Astrocyte (in vitro differentiated cells and primary cell): ENCODE results near the gene ATG14. TPM values are rescaled to one million over a fixed set of nuclear protein-coding genes. Genes with fewer than 3 reads are reported as not detected.

Experiments
- DNase-seq: peaks from one replicate; pipeline ENCODE4 v3.0.0-alpha.2; 2010; ENCODE audit warnings: low read depth
- FAIRE-seq: peaks from 2 replicates; lab custom pipeline; 2011; peaks lifted over from hg19 to GRCh38; lab: Jason Lieb, UNC
- H2AFZ ChIP-seq: 2 replicates; pipeline ENCODE4 v1.6.0; 2012; ENCODE audit warnings: low read depth, low read length, inconsistent platforms
- H3K27ac ChIP-seq: 2 replicates; pipeline ENCODE4 v1.5.1; 2011; ENCODE audit warnings: low read depth, low read length, inconsistent platforms
- H3K27me3 ChIP-seq: 2 replicates; pipeline ENCODE4 v1.6.0; 2011; ENCODE audit warnings: low read length, inconsistent platforms; ENCODE audit not compliant: insufficient read depth
- H3K36me3 ChIP-seq: 2 replicates; pipeline ENCODE4 v1.5.1; 2011; ENCODE audit warnings: low read length, inconsistent platforms; ENCODE audit not compliant: insufficient read depth
- H3K4me1 ChIP-seq: 2 replicates; pipeline ENCODE4 v1.5.1; 2011; ENCODE audit warnings: low read length, inconsistent platforms; ENCODE audit not compliant: insufficient read depth
- H3K4me2 ChIP-seq: 2 replicates; pipeline ENCODE4 v1.6.0; 2012; ENCODE audit warnings: low read length, inconsistent platforms
- H3K4me3 ChIP-seq: 2 replicates; pipeline ENCODE4 v1.5.1; 2011; ENCODE audit warnings: low read depth, mild to moderate bottlenecking, low read length, inconsistent platforms; ENCODE audit not compliant: insufficient read depth
- H3K79me2 ChIP-seq: 2 replicates; pipeline ENCODE4 v1.6.0; 2012; ENCODE audit warnings: mild to moderate bottlenecking, low read length, inconsistent platforms; ENCODE audit not compliant: insufficient read depth
- H3K9ac ChIP-seq: 2 replicates; pipeline ENCODE4 v1.6.0; 2012; ENCODE audit warnings: mild to moderate bottlenecking, low read length, inconsistent platforms
- H3K9me3 ChIP-seq: 2 replicates; pipeline ENCODE4 v1.5.1; 2012; ENCODE audit warnings: low read depth, mild to moderate bottlenecking, low read length, inconsistent platforms; ENCODE audit not compliant: insufficient read depth
- H4K20me1 ChIP-seq: 2 replicates; pipeline ENCODE4 v1.6.0; 2012; ENCODE audit warnings: low read length, inconsistent platforms; ENCODE audit not compliant: insufficient read depth
- H3K27ac Mint-ChIP-seq: one replicate; pipeline ENCODE4 v1.8.0; 2021; ENCODE audit warnings: mild to moderate bottlenecking, mixed read lengths; ENCODE audit not compliant: unreplicated experiment
- H3K27me3 Mint-ChIP-seq: one replicate; pipeline ENCODE4 v1.8.0; 2021; ENCODE audit warnings: low read depth, mixed read lengths; ENCODE audit not compliant: unreplicated experiment
- H3K36me3 Mint-ChIP-seq: one replicate; pipeline ENCODE4 v1.8.0; 2021; ENCODE audit warnings: low read depth, mixed read lengths; ENCODE audit not compliant: unreplicated experiment
- H3K4me1 Mint-ChIP-seq: one replicate; pipeline ENCODE4 v1.8.0; 2021; ENCODE audit warnings: low read depth, mixed read lengths; ENCODE audit not compliant: unreplicated experiment
- H3K4me3 Mint-ChIP-seq: one replicate; pipeline ENCODE4 v1.8.0; 2021; ENCODE audit warnings: mild to moderate bottlenecking, moderate library complexity, mixed read lengths; ENCODE audit not compliant: unreplicated experiment
- H3K9me3 Mint-ChIP-seq: one replicate; pipeline ENCODE4 v1.8.0; 2021; ENCODE audit warnings: mild to moderate bottlenecking, mixed read lengths; ENCODE audit not compliant: unreplicated experiment
- EZH2 ChIP-seq: IDR thresholded peaks from 2 replicates; pipeline ENCODE4 v1.6.1; 2012; ENCODE audit warnings: mild to moderate bottlenecking, low read length, inconsistent platforms; ENCODE audit not compliant: insufficient read depth
- total RNA-seq: library from RNA; stranded (reverse); gene quantifications from 2 replicates; pipeline ENCODE4 v1.2.1, GENCODE V29; 2021
- TF ChIP-seq, protein P1 (sequence below): IDR thresholded peaks from 2 replicates; pipeline ENCODE4 v1.5.1; 2011; ENCODE audit warnings: low read depth, mild to moderate bottlenecking, inconsistent platforms, low read length, moderate library complexity; ENCODE audit not compliant: insufficient read depth

Gene ATG14
- total RNA-seq, 1 donor from 2014 or later: 11.5 TPM

DNA sequence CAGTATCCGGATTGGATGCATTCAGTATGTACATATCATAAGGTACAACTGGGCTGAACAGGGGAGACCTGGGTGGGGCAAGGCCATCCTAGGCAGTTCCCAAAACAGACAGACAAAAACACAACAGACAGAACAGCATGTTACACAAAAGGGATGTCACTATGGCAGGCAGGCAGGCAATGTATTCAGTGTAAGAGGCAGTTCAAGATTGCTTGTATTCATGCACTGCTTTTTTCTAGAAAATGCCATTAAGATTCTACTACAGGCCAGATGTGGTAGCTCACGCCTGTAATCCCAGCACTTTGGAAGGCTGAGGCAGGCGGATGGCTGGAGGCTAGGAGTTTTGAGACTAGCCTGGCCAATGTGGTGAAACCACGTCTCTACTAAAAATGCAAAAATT is 25.3 kb upstream of the ATG14 start:
- H3K79me2 ChIP-seq: no peaks in the 10 kb centered on the region
- no peak for DNase-seq
- H2AFZ ChIP-seq: no peak overlapping the region
- no peak overlapping the region for H3K9ac ChIP-seq
- no peak overlapping the region for H3K4me2 ChIP-seq
- no peak for FAIRE-seq
- H3K4me1 Mint-ChIP-seq: peaks cover 6% of the 10 kb centered on the region
- no peak overlapping the region for H3K4me3 Mint-ChIP-seq
- H4K20me1 ChIP-seq: no peaks in the 10 kb centered on the region
- no peaks in the 10 kb centered on the region for H3K36me3 Mint-ChIP-seq
- H3K27me3 Mint-ChIP-seq: no peaks in the 10 kb centered on the region
- no peak overlapping the region for H3K27ac ChIP-seq
- TF ChIP-seq, protein P1, sequence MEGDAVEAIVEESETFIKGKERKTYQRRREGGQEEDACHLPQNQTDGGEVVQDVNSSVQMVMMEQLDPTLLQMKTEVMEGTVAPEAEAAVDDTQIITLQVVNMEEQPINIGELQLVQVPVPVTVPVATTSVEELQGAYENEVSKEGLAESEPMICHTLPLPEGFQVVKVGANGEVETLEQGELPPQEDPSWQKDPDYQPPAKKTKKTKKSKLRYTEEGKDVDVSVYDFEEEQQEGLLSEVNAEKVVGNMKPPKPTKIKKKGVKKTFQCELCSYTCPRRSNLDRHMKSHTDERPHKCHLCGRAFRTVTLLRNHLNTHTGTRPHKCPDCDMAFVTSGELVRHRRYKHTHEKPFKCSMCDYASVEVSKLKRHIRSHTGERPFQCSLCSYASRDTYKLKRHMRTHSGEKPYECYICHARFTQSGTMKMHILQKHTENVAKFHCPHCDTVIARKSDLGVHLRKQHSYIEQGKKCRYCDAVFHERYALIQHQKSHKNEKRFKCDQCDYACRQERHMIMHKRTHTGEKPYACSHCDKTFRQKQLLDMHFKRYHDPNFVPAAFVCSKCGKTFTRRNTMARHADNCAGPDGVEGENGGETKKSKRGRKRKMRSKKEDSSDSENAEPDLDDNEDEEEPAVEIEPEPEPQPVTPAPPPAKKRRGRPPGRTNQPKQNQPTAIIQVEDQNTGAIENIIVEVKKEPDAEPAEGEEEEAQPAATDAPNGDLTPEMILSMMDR: no peak
- no peak for TF ChIP-seq EZH2
- H3K36me3 ChIP-seq: no peaks in the 10 kb centered on the region
- H3K9me3 ChIP-seq: no peaks in the 10 kb centered on the region
- no peaks in the 10 kb centered on the region for H3K9me3 Mint-ChIP-seq
- H3K27me3 ChIP-seq: no peaks in the 10 kb centered on the region
- H3K4me3 ChIP-seq: no peak overlapping the region
- no peaks in the 10 kb centered on the region for H3K4me1 ChIP-seq
- H3K27ac Mint-ChIP-seq: no peak overlapping the region

DNA sequence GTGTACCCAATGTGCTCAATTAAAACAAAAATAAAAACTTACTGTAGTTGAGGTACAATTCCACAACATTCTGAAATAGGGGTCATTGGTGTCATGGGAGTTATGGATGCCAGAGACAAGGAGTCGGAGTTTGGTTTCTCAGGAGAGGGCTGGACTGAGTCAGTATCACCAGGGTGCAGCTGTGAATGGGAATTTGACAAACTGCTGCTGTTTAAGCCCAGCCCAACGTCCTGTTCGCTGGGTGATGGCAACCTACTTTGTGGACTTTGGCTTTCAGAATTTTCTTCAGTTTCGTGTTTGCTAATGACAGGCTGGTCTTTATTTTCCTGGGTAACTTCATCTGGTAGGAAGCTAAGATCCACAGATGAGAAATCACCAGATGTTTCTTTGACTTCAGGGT is 24.9 kb upstream of the ATG14 start:
- no peak overlapping the region for H3K4me2 ChIP-seq
- Mint-ChIP-seq H3K27ac (no peak overlapping the region), H3K9me3 (no peaks in the 10 kb centered on the region), H3K27me3 (no peaks in the 10 kb centered on the region), H3K36me3 (no peaks in the 10 kb centered on the region), H3K4me3 (no peak overlapping the region), H3K4me1 (peaks cover 6% of the 10 kb centered on the region)
- H3K27me3 ChIP-seq: no peaks in the 10 kb centered on the region
- no peaks in the 10 kb centered on the region for H3K36me3 ChIP-seq
- H4K20me1 ChIP-seq: no peaks in the 10 kb centered on the region
- no peak overlapping the region for H3K27ac ChIP-seq
- no peak overlapping the region for H3K9ac ChIP-seq
- DNase-seq (no peak), FAIRE-seq (no peak)
- no peak overlapping the region for H2AFZ ChIP-seq
- no peak overlapping the region for H3K4me3 ChIP-seq
- no peaks in the 10 kb centered on the region for H3K4me1 ChIP-seq
- TF ChIP-seq, protein P1: no peak
- no peak for TF ChIP-seq EZH2
- H3K79me2 ChIP-seq: no peaks in the 10 kb centered on the region
- no peaks in the 10 kb centered on the region for H3K9me3 ChIP-seq

DNA sequence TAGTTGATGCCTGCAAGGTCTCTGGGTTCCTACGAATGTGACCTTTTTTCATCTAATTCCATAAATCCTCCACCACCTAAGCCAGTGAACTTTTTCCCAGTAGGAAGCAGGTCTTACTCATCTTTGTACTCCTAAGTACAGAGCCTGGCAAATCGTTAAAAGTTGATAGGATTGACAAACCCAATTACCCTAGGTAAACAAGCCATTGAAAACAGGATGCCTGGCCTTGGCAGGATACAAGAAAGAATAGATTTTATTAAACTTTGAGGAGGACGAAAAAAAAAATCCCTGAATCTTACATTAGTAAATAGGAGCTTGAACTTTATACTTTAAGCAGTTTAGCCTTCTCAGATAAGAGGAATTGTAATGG is 23.2 kb upstream of the ATG14 start:
- Histone ChIP-seq H2AFZ (no peak overlapping the region), H3K27me3 (no peaks in the 10 kb centered on the region), H3K27ac (no peak overlapping the region), H3K4me3 (no peak overlapping the region), H3K4me2 (no peak overlapping the region), H4K20me1 (no peaks in the 10 kb centered on the region), H3K9me3 (no peaks in the 10 kb centered on the region), H3K79me2 (no peaks in the 10 kb centered on the region), H3K9ac (no peak overlapping the region), H3K36me3 (no peaks in the 10 kb centered on the region), H3K4me1 (no peaks in the 10 kb centered on the region)
- DNase-seq (no peak), FAIRE-seq (no peak)
- Mint-ChIP-seq H3K4me3 (no peak overlapping the region), H3K4me1 (peaks cover 6% of the 10 kb centered on the region), H3K27ac (no peak overlapping the region), H3K9me3 (no peaks in the 10 kb centered on the region), H3K36me3 (no peaks in the 10 kb centered on the region), H3K27me3 (no peaks in the 10 kb centered on the region)
- TF ChIP-seq EZH2: no peak
- TF ChIP-seq, protein P1: no peak
